Adrenal gland (tissue), 12 donors: ENCODE results near the gene ADCY5. TPM values are rescaled to one million over a fixed set of nuclear protein-coding genes. Genes with fewer than 3 reads are reported as not detected.

Source experiments
- DNase-seq, 7 donors: peaks; one replicate each; pipeline ENCODE4 v3.0.0-alpha.2; 2019 to 2020
- H3K27ac ChIP-seq, 5 donors: fragments of 200-600 bp; sonication (generic) in 4 of 5; 1 replicate in 3 of 5; 2 replicates in 2 of 5; pipeline versions ENCODE4 v1.5.1 to v1.8.0; 2016 to 2020; ENCODE audit warnings: mild to moderate bottlenecking in 1 of 5
- H3K27me3 ChIP-seq: fragments of 200-600 bp; 2 replicates; pipeline ENCODE4 v1.8.0; 2021
- H3K36me3 ChIP-seq, 2 donors: fragments of 200-600 bp; replicated peaks in 1 of 2; 1 replicate in 1 of 2; 2 replicates in 1 of 2; pipeline versions ENCODE4 v1.5.1 to v1.8.0; 2018 to 2022
- H3K4me1 ChIP-seq, 2 donors: fragments of 200-600 bp; replicated peaks in 1 of 2; 1 replicate in 1 of 2; 2 replicates in 1 of 2; pipeline versions ENCODE4 v1.5.1 to v1.8.0; 2018 to 2021
- H3K4me3 ChIP-seq, 4 donors: fragments of 200-600 bp; sonication (generic) in 3 of 4; one replicate each; pipeline ENCODE4 v1.5.1; 2016 to 2018
- H3K9me3 ChIP-seq, 3 donors: fragments of 200-600 bp; sonication (generic) in 1 of 3; replicated peaks in 1 of 3; 1 replicate in 2 of 3; 2 replicates in 1 of 3; pipeline versions ENCODE4 v1.5.1 to v1.8.0; 2016 to 2021
- POLR2A ChIP-seq, 2 donors: fragments of 450-650 bp; IDR thresholded peaks; one replicate each; pipeline ENCODE4 v1.6.1; 2017; ENCODE audit warnings: antibody characterized with exemption in 2 of 2, mild to moderate bottlenecking in 2 of 2, moderate library complexity in 1 of 2
- WGBS, 4 donors: extraction: QIAGEN DNeasy Blood & Tissue Kit in 2 of 4; methylation state at CpG; one replicate each; pipeline versions ENCODE4 v1.1.5 to v1.1.7; 2013 to 2017; 5-methylcytosine and 5-hydroxymethylcytosine counted together
- intact Hi-C, 2 donors: fragments of 100-400 bp; cut with DNase I; formaldehyde crosslinking; loops; one replicate each; pipeline versions ENCODE4 v1.14.1 to v1.15.0; 2022 to 2023
- polyA plus RNA-seq, 3 donors: library from polyadenylated mRNA; stranded (reverse); fragments of 200-250 nt in 2 of 3; fragments of 350-450 nt in 1 of 3; fragmentation: Illumina TruSeq in 1 of 3; extraction: RNeasy Lipid Tissue Mini Kit (QIAGEN cat#74804) in 1 of 3; gene quantifications; one replicate each; pipeline ENCODE4 v1.2.3, GENCODE V29; 2013 to 2014
- total RNA-seq, 9 donors: library from RNA; depleted of rRNA in 4 of 9; stranded (reverse); fragments of >200 nt in 4 of 9; fragments of 120-200 nt in 1 of 9; fragmentation: NEBNext Ultra II Directional in 1 of 9; extraction: Animal tissue kit (Norgen Biotek cat#: 25700) in 1 of 9; gene quantifications; one replicate each; pipeline versions ENCODE4 v1.1.0 to v1.2.4, GENCODE V29; 2013 to 2023
- TF ChIP-seq, protein P1 (sequence below), 6 experiments: fragments of 450-650 bp in 4 of 6; fragments of 200-600 bp in 2 of 6; sonication (generic) in 1 of 6; IDR thresholded peaks; 1 replicate in 5 of 6; 2 replicates in 1 of 6; pipeline versions ENCODE4 v1.5.1 to v1.8.0; 2016 to 2021; ENCODE audit warnings: antibody characterized with exemption in 6 of 6, mild to moderate bottlenecking in 2 of 6, moderate library complexity in 1 of 6
- donor health status: healthy with polysubstance abuse.
- donor health status: Bipolar disorder and iron deficiency.
- donor health status: DM: yes; HTN: yes; CAD: no.
- donor health status: DM: no; HTN: no; CAD: no.
- donor health status: DM: no; HTN: no; CAD: no.
- donor health status: DM: yes; HTN: yes; CAD: no.

Gene ADCY5
- total and polyA plus RNA-seq, 12 donors: 1.2 to 12.4 (median 4.4) TPM

DNA sequence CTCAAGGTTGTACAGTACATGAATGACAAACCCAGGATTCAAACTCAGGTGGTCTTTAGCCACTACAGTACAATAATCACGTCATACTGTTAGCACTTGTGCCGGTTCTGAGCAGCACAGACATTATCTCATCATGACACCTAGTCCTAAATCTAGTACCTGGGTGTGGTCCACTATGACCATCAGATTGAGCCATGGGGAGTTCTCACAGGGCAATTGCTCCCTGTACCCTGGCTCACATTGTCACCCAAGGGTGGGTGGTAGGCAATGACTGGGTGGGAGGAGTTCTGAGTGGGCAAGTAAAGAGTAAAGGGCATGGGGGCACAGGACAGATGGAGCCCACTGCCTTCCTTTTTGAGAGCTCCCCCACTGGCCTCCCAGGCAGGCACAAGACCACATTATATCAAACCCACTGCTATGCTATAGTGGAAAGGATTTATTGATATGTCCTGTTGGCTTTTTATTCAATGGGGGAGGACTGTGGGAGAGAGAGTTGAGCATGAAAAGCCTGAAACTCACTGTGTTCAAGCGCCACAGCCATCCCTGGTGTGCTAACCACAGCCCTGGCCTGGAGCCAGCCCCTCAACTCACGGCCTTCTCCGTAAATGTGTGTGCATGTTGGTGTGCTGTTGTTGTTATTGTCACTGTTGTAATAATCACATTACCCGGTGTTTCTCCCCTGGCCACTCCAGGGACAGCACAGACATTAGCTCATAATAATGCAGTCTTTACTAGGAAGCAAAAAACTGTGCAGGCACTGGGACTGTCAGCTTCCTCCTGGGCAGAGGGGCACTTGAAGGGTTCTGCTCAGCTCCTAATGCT is 27.3 kb downstream of the ADCY5 start:
- Histone ChIP-seq H3K27me3 (no peaks in the 10 kb centered on the region), H3K27ac (peak overlapping the region in 1 of 5 donors; percentile 44), H3K4me3 (no peak overlapping the region), H3K9me3 (no peaks in the 10 kb centered on the region), H3K36me3 (no peaks in the 10 kb centered on the region), H3K4me1 (peaks cover 19 to 38% of the 10 kb centered on the region in 2 donors)
- TF ChIP-seq, protein P1, sequence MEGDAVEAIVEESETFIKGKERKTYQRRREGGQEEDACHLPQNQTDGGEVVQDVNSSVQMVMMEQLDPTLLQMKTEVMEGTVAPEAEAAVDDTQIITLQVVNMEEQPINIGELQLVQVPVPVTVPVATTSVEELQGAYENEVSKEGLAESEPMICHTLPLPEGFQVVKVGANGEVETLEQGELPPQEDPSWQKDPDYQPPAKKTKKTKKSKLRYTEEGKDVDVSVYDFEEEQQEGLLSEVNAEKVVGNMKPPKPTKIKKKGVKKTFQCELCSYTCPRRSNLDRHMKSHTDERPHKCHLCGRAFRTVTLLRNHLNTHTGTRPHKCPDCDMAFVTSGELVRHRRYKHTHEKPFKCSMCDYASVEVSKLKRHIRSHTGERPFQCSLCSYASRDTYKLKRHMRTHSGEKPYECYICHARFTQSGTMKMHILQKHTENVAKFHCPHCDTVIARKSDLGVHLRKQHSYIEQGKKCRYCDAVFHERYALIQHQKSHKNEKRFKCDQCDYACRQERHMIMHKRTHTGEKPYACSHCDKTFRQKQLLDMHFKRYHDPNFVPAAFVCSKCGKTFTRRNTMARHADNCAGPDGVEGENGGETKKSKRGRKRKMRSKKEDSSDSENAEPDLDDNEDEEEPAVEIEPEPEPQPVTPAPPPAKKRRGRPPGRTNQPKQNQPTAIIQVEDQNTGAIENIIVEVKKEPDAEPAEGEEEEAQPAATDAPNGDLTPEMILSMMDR (IDR thresholded peaks at IDR 0.05): no peak
- no peak for TF ChIP-seq POLR2A (IDR thresholded peaks at IDR 0.05)
- DNase-seq: peak in 6 of 7 donors; percentile 39 to 89 (median 58)
- intact Hi-C loops: no loop called here
- WGBS, 4 donors: 61 to 72% (median 65%) methylated on average over 6 of the region's 6 CpGs

DNA sequence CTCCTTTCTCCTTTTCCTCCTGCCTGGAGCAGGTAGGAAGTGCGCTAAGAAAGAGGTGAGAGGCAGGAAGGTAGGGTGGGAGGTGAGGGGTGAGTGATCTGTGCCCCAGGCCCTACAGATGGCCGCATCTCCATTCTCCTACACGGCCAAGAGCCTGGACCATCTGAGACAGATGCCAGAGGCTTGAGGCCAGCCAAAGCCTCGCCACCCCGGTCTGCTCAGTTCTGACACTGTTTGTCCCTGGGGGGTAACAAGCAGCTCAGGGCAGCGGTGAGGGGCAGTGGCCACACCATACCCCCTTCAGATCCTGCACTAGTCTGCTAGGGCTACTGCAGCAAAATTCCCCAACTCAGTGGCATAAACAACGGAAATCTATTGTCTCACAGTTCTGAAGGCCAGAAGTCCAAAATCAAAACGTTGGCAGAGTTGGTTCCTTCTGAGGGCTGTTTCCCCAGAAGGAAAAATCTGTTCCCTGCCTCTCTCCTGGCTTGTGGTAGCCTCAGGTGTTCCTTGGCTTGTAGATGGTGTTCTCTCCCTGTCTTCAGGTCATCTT is 28.4 kb downstream of the ADCY5 start:
- Histone ChIP-seq H3K27me3 (no peaks in the 10 kb centered on the region), H3K27ac (peak overlapping the region in 2 of 5 donors; percentile 1 to 14), H3K9me3 (no peaks in the 10 kb centered on the region), H3K4me3 (no peak overlapping the region), H3K4me1 (peaks cover 19 to 38% of the 10 kb centered on the region in 2 donors), H3K36me3 (no peaks in the 10 kb centered on the region)
- 84 to 90% (median 88%) methylated on average over 6 to 8 of the region's 8 CpGs for WGBS, 4 donors
- intact Hi-C loops: no loop called here
- DNase-seq: no peak
- no peak for TF ChIP-seq POLR2A (IDR thresholded peaks at IDR 0.05)
- TF ChIP-seq, protein P1 (IDR thresholded peaks at IDR 0.05): no peak

DNA sequence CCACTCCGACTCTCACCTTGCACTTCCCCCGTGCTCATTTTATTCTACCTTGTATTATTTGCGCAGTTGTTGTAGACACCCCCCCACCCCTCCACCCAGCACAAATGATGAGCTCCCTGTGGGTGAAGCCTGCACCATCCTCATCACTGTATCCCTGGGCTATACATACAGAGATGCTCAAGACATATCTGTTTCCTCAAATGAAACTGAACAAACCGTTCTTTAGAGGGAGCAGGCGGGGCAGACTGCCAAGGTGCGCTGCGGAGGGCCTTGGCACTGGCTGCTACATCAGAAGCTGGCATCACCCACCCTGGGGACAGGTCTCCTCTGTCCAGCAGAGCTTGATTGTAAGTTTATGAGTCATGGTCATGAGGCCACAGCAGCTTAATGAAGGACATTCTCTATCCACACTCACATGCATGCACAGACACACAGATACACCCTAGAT is 29.0 kb downstream of the ADCY5 start:
- Histone ChIP-seq H3K4me1 (peaks cover 15 to 34% of the 10 kb centered on the region in 2 donors), H3K36me3 (no peaks in the 10 kb centered on the region), H3K27ac (peak overlapping the region in 2 of 5 donors; percentile 1 to 14), H3K9me3 (no peaks in the 10 kb centered on the region), H3K27me3 (no peaks in the 10 kb centered on the region), H3K4me3 (no peak overlapping the region)
- TF ChIP-seq, protein P1 (IDR thresholded peaks at IDR 0.05): no peak
- TF ChIP-seq POLR2A (IDR thresholded peaks at IDR 0.05): no peak
- DNase-seq: peak; percentile 67 to 91 (median 86)
- 64 to 75% (median 70%) methylated on average over 6 to 7 of the region's 7 CpGs for WGBS, 4 donors
- intact Hi-C loops: no loop called here

DNA sequence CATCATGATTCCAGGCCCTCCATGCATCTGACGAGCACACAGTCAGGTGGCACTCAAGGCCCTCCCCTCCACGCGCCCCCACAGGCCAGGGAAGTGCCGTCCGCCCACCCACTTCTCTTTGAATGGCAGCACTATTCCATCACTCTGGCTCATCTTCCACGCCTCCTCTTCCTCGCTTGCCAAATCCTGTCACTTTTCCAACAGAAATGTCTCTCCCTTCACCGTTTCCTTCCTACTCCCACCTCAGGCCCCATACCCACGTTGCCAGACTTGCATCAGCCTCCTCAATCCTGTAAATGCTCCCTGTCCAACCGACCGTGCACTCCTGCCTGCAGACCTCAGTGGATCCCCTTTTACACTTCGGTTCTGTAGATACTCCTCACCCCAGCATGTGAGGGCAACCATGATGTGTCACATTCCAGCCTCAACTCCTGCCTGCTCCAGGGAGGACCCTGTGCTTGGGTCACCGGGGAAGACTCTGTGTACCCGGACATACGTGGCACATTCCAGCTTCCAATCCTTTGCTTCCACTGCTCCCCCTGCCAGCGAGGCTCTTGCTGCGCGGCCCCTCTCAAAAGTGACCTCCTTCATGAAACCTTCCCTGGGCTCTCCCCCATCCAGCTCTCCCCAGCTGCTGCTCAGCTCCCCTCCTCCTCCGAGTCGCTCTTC is 29.6 kb downstream of the ADCY5 start:
- H3K27me3 ChIP-seq: no peaks in the 10 kb centered on the region
- H3K9me3 ChIP-seq: no peaks in the 10 kb centered on the region
- no peak overlapping the region for H3K4me3 ChIP-seq
- no peaks in the 10 kb centered on the region for H3K36me3 ChIP-seq
- no peak for TF ChIP-seq POLR2A (IDR thresholded peaks at IDR 0.05)
- TF ChIP-seq, protein P1 (IDR thresholded peaks at IDR 0.05): no peak
- intact Hi-C loops: no loop called here
- H3K27ac ChIP-seq: no peak overlapping the region
- no peak for DNase-seq
- peaks cover 9 to 28% of the 10 kb centered on the region in 2 donors for H3K4me1 ChIP-seq
- WGBS, 4 donors: 83 to 91% (median 87%) methylated on average over 20 of the region's 20 CpGs
